PFSK-1 (cell line): ENCODE measurements around the gene TLK1.

ENCODE experiments used
- FOXP2 ChIP-seq: optimal IDR thresholded peaks from 2 replicates; pipeline ENCODE3; 2011; ENCODE audit warnings: borderline replicate concordance, control low read depth, inconsistent platforms; ENCODE audit not compliant: insufficient read depth; ENCODE audit errors: extremely low read length, extremely low read depth
- POLR2AphosphoS5 ChIP-seq: IDR thresholded peaks from 2 replicates; pipeline ENCODE4 v1.6.1; 2012; ENCODE audit warnings: low read depth, mild to moderate bottlenecking, control low read depth, low read length, moderate library complexity
- REST ChIP-seq, 2 experiments: IDR thresholded peaks; 2 replicates each; pipeline versions ENCODE4 v1.6.1 to v1.8.0; 2011 to 2012; ENCODE audit warnings: low read depth in 2 of 2, low read length in 2 of 2, control low read depth in 1 of 2, inconsistent platforms in 1 of 2, mild to moderate bottlenecking in 1 of 2, moderate library complexity in 1 of 2; ENCODE audit not compliant: insufficient read depth in 1 of 2
- SIN3A ChIP-seq: IDR thresholded peaks from 2 replicates; pipeline ENCODE4 v1.6.1; 2012; ENCODE audit warnings: mild to moderate bottlenecking, low read length, moderate library complexity, borderline replicate concordance; ENCODE audit not compliant: insufficient read depth
- TAF1 ChIP-seq: IDR thresholded peaks from 2 replicates; pipeline ENCODE4 v1.6.1; 2012; ENCODE audit warnings: low read length, control low read depth, borderline replicate concordance; ENCODE audit not compliant: insufficient read depth

GRCh38 chr2:170975943-170976270 lies 184.8 kb downstream of the TLK1 start:
- no peak for TF ChIP-seq REST (IDR thresholded peaks at IDR 0.05; ENCODE audit: insufficient read depth in 1 of 2, low read depth in 2 of 2, low read length in 2 of 2)
- TF ChIP-seq POLR2AphosphoS5 = no peak
- TF ChIP-seq TAF1 = no peak
- TF ChIP-seq SIN3A = no peak
- TF ChIP-seq FOXP2 = no peak
